AG09309 (cell line): ENCODE results near the gene VTI1B.

ENCODE experiments used
- DNase-seq: peaks from one replicate; pipeline ENCODE4 v3.0.0-alpha.2; 2010; ENCODE audit warnings: low read depth
- H3K4me3 ChIP-seq: 2 replicates; pipeline ENCODE4 v1.5.1; 2011; ENCODE audit warnings: mild to moderate bottlenecking, low read depth, low read length, moderate library complexity; ENCODE audit not compliant: control insufficient read depth
- TF ChIP-seq, protein P1 (sequence below): IDR thresholded peaks from 2 replicates; pipeline ENCODE4 v1.5.1; 2011; ENCODE audit warnings: mild to moderate bottlenecking, low read depth, low read length, inconsistent platforms; ENCODE audit not compliant: insufficient read depth, control insufficient read depth; ENCODE audit errors: missing control alignments

Gene VTI1B

GRCh38 chr14:67695394-67695949 lies 21.0 kb upstream of the VTI1B start, which contains the start of gene RDH11:
RDH11 (minus strand) TSS chr14:67695764; CDS start chr14:67695703, 61 bp downstream.
- TF ChIP-seq, protein P1, sequence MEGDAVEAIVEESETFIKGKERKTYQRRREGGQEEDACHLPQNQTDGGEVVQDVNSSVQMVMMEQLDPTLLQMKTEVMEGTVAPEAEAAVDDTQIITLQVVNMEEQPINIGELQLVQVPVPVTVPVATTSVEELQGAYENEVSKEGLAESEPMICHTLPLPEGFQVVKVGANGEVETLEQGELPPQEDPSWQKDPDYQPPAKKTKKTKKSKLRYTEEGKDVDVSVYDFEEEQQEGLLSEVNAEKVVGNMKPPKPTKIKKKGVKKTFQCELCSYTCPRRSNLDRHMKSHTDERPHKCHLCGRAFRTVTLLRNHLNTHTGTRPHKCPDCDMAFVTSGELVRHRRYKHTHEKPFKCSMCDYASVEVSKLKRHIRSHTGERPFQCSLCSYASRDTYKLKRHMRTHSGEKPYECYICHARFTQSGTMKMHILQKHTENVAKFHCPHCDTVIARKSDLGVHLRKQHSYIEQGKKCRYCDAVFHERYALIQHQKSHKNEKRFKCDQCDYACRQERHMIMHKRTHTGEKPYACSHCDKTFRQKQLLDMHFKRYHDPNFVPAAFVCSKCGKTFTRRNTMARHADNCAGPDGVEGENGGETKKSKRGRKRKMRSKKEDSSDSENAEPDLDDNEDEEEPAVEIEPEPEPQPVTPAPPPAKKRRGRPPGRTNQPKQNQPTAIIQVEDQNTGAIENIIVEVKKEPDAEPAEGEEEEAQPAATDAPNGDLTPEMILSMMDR: no peak
- DNase-seq: no peak
- peak within 1 kb of the TSS; percentile 96 for H3K4me3 ChIP-seq

DNA sequence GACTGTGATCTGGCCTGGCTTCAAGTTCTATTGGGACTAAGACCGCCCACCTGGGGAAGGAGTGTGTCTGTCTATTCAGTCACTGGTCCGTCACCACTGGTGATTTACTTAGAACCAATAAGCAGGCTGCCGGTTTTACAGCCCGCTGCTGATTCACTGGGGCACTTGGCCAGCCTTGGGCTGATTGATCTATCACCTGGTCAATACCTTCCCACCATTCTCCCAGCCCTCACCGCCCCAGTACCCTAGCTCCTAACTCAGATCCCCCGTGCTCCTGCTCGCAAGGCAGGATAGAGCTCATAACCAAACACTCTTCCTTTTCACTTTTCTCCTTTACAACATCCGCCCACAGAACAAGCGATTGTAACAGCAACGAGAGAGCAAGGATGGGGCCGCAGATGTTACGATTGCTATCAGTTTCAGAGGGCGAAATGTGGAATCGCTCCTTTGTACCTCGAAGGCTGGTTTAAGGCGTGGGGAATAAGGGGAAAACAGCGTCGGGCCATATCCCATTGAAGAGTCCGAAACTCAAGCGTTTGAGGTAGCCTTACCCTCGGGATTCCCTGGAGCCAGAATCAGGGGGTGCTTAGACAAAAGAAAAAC lies 20.5 kb upstream of the VTI1B start:
- DNase-seq: no peak
- TF ChIP-seq, protein P1: no peak
- peak overlapping the region; percentile 96 for H3K4me3 ChIP-seq

DNA sequence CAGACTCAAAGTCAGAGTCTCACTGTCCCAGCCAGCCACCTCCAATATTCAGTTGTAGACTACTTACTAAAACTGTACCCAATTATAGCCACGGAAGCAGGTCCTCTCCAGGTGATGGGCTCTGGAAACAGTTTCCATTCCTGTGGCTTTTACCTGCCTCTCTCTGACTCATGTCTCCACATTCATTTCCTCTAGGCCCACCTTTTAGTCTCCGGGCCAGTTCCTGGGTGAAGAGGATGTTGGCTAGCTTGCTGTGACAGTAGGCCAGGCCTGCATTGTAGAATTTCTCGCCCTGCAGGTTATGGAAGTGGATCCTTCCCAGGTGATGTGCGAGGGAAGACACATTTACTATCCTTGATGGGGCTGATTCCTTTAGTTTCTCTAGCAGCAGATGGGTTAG lies 15.6 kb upstream of the VTI1B start:
- DNase-seq: no peak
- H3K4me3 ChIP-seq: no peak overlapping the region
- TF ChIP-seq, protein P1: no peak

- H3K4me3 ChIP-seq: no peak overlapping the region
- no peak for DNase-seq
- TF ChIP-seq, protein P1: no peak
Observed at GRCh38 chr14:67683842-67684241, 9.4 kb upstream of the VTI1B start.

DNA sequence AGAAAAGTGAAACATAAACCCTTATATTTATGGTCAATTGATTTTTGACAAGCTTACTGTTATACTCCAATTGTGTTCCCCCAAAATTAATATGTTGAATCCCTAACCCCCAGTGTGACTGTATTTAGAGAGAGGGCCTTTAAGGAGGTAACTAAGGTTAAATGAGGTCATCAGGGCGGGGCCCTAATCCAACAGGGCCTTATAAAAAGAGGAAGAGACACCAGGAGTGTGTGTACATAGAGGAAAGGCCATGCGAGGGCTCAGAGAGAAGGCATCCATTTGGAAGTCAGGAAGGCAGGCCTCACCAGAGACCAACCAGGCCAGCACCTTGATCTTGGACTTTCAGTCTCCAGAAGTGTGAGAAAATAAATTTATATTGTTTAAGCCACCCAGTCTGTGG lies 6.5 kb upstream of the VTI1B start:
- no peak overlapping the region for H3K4me3 ChIP-seq
- TF ChIP-seq, protein P1: no peak
- DNase-seq: no peak

DNA sequence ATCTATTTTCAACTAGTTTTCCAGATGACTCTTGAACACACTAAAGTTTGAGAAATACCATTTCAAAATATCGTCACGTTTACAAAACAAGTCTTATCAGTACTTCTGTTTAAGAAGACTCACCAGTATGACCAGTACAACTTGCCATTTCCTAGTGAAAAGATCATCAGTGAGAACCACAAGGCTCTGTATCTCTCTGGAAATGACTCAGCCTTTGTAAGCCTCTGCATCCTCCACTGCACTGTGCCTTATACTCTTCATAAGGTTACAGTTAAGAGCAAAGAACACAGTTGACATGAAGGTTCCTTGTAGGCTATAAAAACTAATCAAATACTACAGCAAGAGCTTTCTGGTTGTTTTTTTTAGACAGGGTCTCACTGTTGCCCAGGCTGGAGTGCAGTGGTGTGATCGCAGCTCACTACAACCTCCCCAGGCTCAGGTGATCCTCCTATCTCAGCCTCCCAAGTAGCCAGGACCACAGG lies 5.7 kb upstream of the VTI1B start:
- DNase-seq: peak; percentile 70
- TF ChIP-seq, protein P1: no peak
- no peak overlapping the region for H3K4me3 ChIP-seq

GRCh38 chr14:67679006-67679405 lies 4.6 kb upstream of the VTI1B start:
- TF ChIP-seq, protein P1: no peak
- H3K4me3 ChIP-seq: no peak overlapping the region
- DNase-seq: no peak
